ENCODE measurements around the gene APCDD1L. TPM values are rescaled to one million over a fixed set of nuclear protein-coding genes. Genes with fewer than 3 reads are reported as not detected.

APCDD1L gene
- polyA plus RNA-seq, 1 donor from 2014 or later: not detected

GRCh38 chr20:58453391-58453790 lies 61.8 kb downstream of the APCDD1L start:
- Histone ChIP-seq H3K4me2 (ENCODE audit: low read length) (no peak overlapping the region), H3K4me3 (ENCODE audit: low read length) (no peak overlapping the region), H3K9ac (ENCODE audit: low read length) (no peak overlapping the region), H3K9me3 (ENCODE audit: low read length) (no peaks in the 10 kb centered on the region), H3K79me2 (replicated peaks; ENCODE audit: insufficient read depth, low read length) (no peaks in the 10 kb centered on the region), H2AFZ (ENCODE audit: low read depth, low read length) (no peak overlapping the region), H3F3A (ENCODE audit: insufficient read depth, low read length, poor library complexity, severe bottlenecking) (no peaks in the 10 kb centered on the region), H3K27ac (ENCODE audit: low read length) (no peak overlapping the region), H4K20me1 (ENCODE audit: insufficient read depth) (no peaks in the 10 kb centered on the region), H3K36me3 (ENCODE audit: insufficient read depth, low read length) (no peaks in the 10 kb centered on the region), H3K27me3 (ENCODE audit: insufficient read depth, low read depth, low read length) (no peaks in the 10 kb centered on the region), H3K9me2 (ENCODE audit: insufficient read depth, low read length) (no peaks in the 10 kb centered on the region)
- TF ChIP-seq TAF1 (IDR thresholded peaks at IDR 0.05; ENCODE audit: low read depth) (no peak), REST (IDR thresholded peaks at IDR 0.05; ENCODE audit: borderline replicate concordance) (no peak), POLR2AphosphoS5 (IDR thresholded peaks at IDR 0.05) (no peak), EP300 (conservative IDR thresholded peaks at IDR 0.05; ENCODE audit: poor library complexity, severe bottlenecking) (no peak), RAD21 (conservative IDR thresholded peaks at IDR 0.05) (no peak), EZH2 (IDR thresholded peaks at IDR 0.05; ENCODE audit: borderline replicate concordance, insufficient read depth, low read length, poor library complexity, severe bottlenecking) (no peak)

GRCh38 chr20:58452667-58453255 lies 62.4 kb downstream of the APCDD1L start:
- Histone ChIP-seq H3K79me2 (replicated peaks; ENCODE audit: insufficient read depth, low read length) (no peaks in the 10 kb centered on the region), H3K9ac (ENCODE audit: low read length) (no peak overlapping the region), H3K9me3 (ENCODE audit: low read length) (no peaks in the 10 kb centered on the region), H3K36me3 (ENCODE audit: insufficient read depth, low read length) (no peaks in the 10 kb centered on the region), H3K4me3 (ENCODE audit: low read length) (no peak overlapping the region), H2AFZ (ENCODE audit: low read depth, low read length) (no peak overlapping the region), H3K4me2 (ENCODE audit: low read length) (no peak overlapping the region), H3K27me3 (ENCODE audit: insufficient read depth, low read depth, low read length) (no peaks in the 10 kb centered on the region), H3K27ac (ENCODE audit: low read length) (no peak overlapping the region), H4K20me1 (ENCODE audit: insufficient read depth) (no peaks in the 10 kb centered on the region), H3F3A (ENCODE audit: insufficient read depth, low read length, poor library complexity, severe bottlenecking) (no peaks in the 10 kb centered on the region), H3K9me2 (ENCODE audit: insufficient read depth, low read length) (no peaks in the 10 kb centered on the region)
- TF ChIP-seq EZH2 (IDR thresholded peaks at IDR 0.05; ENCODE audit: borderline replicate concordance, insufficient read depth, low read length, poor library complexity, severe bottlenecking) (no peak), REST (IDR thresholded peaks at IDR 0.05; ENCODE audit: borderline replicate concordance) (no peak), RAD21 (conservative IDR thresholded peaks at IDR 0.05) (no peak), MXI1 (conservative IDR thresholded peaks at IDR 0.05; ENCODE audit: poor library complexity, severe bottlenecking) (no peak), CTCF (IDR thresholded peaks at IDR 0.05; ENCODE audit: poor library complexity, severe bottlenecking) (no peak), SMC3 (conservative IDR thresholded peaks at IDR 0.05; ENCODE audit: poor library complexity) (no peak), POLR2AphosphoS5 (IDR thresholded peaks at IDR 0.05) (peak; percentile 65), TAF1 (IDR thresholded peaks at IDR 0.05; ENCODE audit: low read depth) (no peak), EP300 (conservative IDR thresholded peaks at IDR 0.05; ENCODE audit: poor library complexity, severe bottlenecking) (no peak)

All from neural cell (in vitro differentiated cells).